NCI-H1694 treated with DMSO at 0.1 percent for 48 hours (cell line): Measurements from ENCODE around the gene GNG4.
"Not testable (repeated sequence)": the region's sequence is repeated elsewhere in the genome, so short reads cannot be mapped to it uniquely, and the experiment has no call there.

Source experiments
- DNase-seq: peaks from one replicate; lab custom pipeline; 2025; lab: John Stamatoyannopoulos, UW

The GNG4 gene

GRCh38 chr1:235582130-235582529 lies 67.5 kb downstream of the GNG4 start:
- no peak for DNase-seq

- DNase-seq = no peak
Measured at GRCh38 chr1:235579891-235580290, 69.7 kb downstream of the GNG4 start.

GRCh38 chr1:235575597-235575996 lies 74.0 kb downstream of the GNG4 start:
- DNase-seq = no peak

GRCh38 chr1:235573880-235574279 lies 75.7 kb downstream of the GNG4 start:
- DNase-seq = no peak

- not testable (repeated sequence) for DNase-seq
Measured at GRCh38 chr1:235572971-235573370, 76.6 kb downstream of the GNG4 start.

- no peak for DNase-seq
Measured at GRCh38 chr1:235571482-235571881, 78.1 kb downstream of the GNG4 start.

GRCh38 chr1:235567812-235568503 lies 81.6 kb downstream of the GNG4 start:
- no peak for DNase-seq

- no peak for DNase-seq
Measured at GRCh38 chr1:235566084-235566483, 83.5 kb downstream of the GNG4 start.

- DNase-seq = no peak
Measured at GRCh38 chr1:235563513-235564061, 86.0 kb downstream of the GNG4 start.

GRCh38 chr1:235562589-235562988 lies 87.0 kb downstream of the GNG4 start:
- DNase-seq = no peak

- DNase-seq = no peak
Measured at GRCh38 chr1:235558621-235559169, 90.9 kb downstream of the GNG4 start.

GRCh38 chr1:235557495-235557894 lies 92.1 kb downstream of the GNG4 start:
- no peak for DNase-seq

GRCh38 chr1:235556807-235557206 lies 92.8 kb downstream of the GNG4 start:
- DNase-seq = no peak

- no peak for DNase-seq
Measured at GRCh38 chr1:235553112-235553551, 96.5 kb downstream of the GNG4 start.

- no peak for DNase-seq
Measured at GRCh38 chr1:235552146-235552716, 97.4 kb downstream of the GNG4 start.

GRCh38 chr1:235549351-235550139 lies 100.0 kb downstream of the GNG4 start:
- DNase-seq = no peak

GRCh38 chr1:235546369-235547155 lies 103.0 kb downstream of the GNG4 start:
- not testable (repeated sequence) for DNase-seq

GRCh38 chr1:235545292-235545930 lies 104.2 kb downstream of the GNG4 start:
- no peak for DNase-seq

GRCh38 chr1:235542845-235543244 lies 106.7 kb downstream of the GNG4 start:
- not testable (repeated sequence) for DNase-seq

- no peak for DNase-seq
Measured at GRCh38 chr1:235533476-235534168, 116.0 kb downstream of the GNG4 start.
